ENCODE data around the gene LPAR1.

LPAR1 gene

GRCh38 chr9:111036946-111037345, 1.3 kb downstream of the LPAR1 start:
- DNase-seq, result no peak

DNA sequence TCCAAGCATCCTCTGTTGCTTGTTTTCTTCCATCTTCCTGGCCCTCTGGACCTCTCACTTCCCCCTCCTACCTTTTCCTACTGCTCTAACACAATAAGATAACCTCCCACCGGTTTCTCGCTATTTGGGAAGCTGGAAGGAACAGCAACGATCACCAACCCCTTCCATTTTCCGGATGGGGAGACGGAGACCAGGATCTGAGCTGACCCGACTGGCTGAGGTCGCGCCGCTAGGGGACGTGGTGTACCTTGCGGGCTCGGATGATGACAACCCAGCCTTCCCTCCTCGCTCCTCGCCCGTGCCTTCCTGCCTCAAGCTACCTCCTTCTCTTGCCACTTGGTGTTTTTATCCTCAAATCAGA, 1.9 kb downstream of the LPAR1 start:
- peak in 1 of 2 experiments; percentile 15 for DNase-seq

GRCh38 chr9:111035543-111036428, 2.5 kb downstream of the LPAR1 start:
- no peak for DNase-seq

GRCh38 chr9:111034898-111035539, 3.3 kb downstream of the LPAR1 start:
- no peak for DNase-seq

DNA sequence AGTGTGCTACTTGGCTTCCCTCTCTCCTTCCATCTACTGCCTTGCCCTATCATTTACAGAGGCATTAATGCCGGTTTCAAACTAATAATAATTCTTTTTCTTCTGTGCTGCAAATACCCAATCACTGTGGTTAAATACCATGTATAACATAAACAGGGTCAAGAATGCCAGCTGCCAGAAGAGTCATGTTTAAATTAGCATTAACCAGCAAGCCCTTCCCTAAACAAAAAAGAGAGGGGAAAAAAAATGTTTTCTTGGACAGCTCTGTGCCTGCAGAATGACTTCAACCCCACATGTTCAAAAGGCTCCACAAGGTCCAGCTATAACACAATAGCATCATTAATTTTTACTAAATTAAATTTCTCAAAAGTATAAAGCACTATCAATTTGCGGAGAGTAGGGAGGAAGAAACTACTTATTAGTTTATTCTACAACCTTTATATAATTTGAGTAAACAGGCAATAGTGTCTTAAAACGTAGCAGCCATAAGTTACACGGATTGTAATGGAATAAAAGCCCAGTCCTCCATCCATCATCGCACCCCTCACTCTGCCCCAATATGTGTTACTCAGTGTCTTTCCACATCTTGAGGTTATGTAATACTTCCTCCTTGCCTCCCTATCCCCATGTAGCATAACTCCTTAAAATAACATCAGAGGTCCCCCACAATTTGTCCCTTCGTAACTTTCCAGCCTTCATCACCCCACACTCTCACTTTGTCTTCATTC, 3.9 kb downstream of the LPAR1 start:
- no peak for DNase-seq

GRCh38 chr9:111030492-111030891, 7.8 kb downstream of the LPAR1 start:
- no peak for DNase-seq

DNA sequence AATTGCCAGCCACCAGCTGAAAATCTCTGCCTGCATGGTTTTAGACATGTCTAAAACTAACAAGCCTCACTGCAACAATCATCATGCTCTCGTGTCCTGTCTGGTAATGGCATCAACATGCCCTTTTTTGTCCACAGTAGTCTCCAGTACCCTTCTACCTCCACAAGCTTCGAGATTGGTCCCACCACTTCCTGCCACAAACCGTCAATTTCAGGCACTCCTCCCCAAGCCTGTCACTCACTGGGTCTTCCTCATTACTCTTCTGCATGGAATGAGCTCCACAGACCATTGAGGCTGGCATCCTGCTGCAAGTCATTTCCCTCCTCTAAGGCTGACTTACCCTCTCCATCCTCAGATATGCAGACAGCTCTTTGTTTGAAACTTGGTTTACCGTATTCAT, 9.0 kb downstream of the LPAR1 start:
- DNase-seq, result no peak

- no peak for DNase-seq
Measured at GRCh38 chr9:111027798-111028197, 10.5 kb downstream of the LPAR1 start.

GRCh38 chr9:111023128-111023527, 15.1 kb downstream of the LPAR1 start:
- no peak for DNase-seq

DNA sequence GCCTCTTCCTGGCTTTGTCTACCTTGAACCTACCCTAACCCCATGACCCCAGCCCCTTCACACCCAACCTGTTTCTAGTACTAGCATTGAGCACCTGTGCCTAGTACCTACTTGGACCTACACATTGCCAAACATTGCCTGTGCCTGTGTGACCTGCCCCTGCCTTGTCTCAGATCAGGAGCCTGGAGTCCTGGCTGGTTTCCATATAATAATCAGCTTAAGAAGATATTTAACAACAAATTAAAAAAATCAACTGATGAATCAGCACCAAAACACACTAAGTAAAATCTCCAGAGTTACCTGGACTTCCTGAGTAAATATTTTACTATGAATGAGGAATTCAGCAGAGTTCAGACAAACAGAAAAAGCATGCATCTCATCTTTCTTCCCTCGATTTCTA, 17.7 kb downstream of the LPAR1 start:
- no peak for DNase-seq

GRCh38 chr9:111016426-111017045, 21.7 kb downstream of the LPAR1 start:
- peak in 1 of 2 experiments; percentile 59 for DNase-seq

DNA sequence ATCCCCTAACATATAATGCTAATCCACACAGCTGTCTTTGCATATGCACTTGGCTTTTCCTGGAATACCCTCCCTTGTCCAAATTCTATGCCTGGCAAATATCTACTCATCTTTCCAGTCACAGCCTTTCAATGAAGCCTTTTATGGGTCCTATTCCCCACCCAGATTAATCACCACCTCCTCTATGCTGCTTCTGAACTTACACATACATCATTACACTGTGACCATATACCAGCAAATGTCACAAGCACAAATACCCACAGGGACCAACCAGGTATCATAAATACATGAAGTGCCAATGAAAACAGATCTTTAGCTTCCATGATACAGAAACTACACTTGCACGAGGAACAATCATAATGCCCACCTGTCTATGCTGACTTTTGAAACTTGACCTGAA, 22.3 kb downstream of the LPAR1 start:
- peak; percentile 90 to 92 for DNase-seq

DNA sequence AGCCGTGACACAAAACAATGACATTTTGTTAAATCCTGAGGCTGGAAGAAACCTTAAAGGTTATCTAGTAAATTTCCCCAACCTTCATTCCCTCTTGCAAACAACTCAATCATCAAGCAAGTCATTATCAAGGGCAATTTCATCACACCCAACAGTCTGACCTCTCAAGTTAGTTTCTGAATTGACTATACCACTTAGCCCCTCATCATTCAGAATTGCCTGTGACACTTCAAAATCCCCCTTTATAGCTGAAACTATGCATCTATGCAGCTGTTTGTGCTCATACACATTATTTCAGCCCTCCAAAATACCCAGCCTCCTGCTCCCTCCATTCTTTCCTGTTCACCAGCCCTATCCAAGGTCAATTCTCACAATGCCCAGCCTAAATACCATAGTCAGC, 24.6 kb downstream of the LPAR1 start:
- no peak for DNase-seq

- no peak for DNase-seq
Measured at GRCh38 chr9:111013250-111013649, 25.0 kb downstream of the LPAR1 start.

GRCh38 chr9:111008158-111009075, 29.9 kb downstream of the LPAR1 start:
- no peak for DNase-seq

DNA sequence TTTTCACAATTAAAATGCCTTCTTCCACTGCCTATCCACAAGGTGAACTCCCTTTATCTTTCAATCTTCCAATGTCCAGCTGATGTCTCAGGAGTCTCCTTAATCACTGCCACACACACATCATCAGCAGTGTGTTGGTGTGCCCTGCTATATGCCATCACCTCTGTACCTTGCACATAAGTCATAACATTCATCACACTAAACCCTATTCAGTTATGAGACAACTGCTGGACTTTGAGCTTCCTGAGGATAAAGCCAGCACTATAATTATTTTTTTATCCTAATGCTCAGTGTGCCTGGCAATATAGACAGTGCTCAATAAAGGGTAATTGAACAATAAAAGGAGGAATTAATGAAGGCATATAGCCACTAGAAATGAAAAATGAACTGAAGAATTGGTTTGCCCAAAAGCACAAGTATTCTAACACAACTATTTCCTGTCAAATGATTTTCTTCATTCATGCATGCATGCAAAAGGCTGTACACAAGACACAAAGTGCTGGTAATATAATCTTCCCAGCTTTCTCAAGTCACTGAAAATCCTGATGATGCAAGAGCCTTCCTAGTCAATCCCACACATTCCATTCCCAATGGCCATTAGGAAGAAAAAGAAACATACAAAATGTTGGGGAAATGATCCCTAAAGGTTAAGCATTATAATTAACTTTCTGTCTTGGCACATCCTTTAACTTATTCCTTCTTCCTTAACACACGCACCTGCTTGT, 32.4 kb downstream of the LPAR1 start:
- no peak for DNase-seq

GRCh38 chr9:111004936-111005335, 33.3 kb downstream of the LPAR1 start:
- no peak for DNase-seq

DNA sequence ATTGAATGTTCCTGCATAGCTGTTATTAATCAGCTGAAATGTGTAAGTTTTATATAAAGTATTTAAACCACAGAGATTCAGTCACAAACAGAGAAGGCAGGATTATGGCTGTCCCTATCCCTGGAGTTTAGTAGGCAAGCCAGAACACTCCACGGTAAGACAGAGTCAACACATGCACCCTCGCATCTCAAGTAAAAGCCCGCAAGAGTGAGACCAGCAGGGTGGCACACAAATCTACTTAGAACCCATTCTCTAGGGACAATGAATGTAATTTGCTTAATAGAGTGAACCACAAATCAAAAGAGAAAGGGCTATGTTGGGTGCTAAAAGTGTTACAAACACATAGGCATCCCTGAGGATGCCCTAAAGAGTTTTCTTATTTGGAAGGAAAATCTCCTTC, 35.1 kb downstream of the LPAR1 start:
- no peak for DNase-seq

DNA sequence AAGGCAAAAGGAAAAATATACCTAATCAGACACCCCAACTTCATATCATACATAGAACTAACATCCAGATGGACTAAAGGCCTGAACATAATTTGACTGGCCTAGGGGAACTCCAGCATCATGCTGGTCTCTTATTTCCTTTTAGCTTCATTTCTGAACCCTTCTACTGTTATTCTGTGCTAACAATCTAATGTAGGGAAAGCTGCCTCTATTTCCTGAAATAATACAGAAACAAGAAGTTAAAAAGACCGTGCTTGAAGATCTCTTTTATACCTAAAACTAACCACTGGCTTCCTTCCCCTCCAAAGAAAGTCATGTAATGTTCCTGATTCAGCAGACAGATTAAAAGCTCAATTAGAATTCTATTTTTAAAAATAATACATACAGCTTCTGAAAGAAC, 36.7 kb downstream of the LPAR1 start:
- no peak for DNase-seq

DNA sequence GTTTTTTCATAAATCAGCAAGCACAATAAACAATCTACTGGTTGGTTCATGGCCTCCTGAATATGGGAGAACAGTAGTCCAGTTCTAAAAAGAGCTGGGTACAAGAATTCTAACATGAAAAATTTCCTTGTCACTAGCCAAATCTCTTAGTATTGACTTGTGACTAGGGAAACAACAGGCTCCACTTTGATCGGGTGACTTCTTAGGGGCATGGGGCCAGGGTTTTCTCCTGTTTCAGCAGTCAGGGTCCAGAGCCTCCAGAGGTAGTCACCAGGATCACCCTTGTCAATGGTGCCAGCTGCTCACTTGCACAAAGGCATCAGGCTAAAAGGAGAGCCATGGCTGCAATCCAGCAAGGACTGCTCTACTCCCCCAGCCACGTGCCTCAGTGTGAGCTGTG, 38.1 kb downstream of the LPAR1 start:
- no peak for DNase-seq

GRCh38 chr9:110999379-110999778, 38.9 kb downstream of the LPAR1 start:
- no peak for DNase-seq

DNA sequence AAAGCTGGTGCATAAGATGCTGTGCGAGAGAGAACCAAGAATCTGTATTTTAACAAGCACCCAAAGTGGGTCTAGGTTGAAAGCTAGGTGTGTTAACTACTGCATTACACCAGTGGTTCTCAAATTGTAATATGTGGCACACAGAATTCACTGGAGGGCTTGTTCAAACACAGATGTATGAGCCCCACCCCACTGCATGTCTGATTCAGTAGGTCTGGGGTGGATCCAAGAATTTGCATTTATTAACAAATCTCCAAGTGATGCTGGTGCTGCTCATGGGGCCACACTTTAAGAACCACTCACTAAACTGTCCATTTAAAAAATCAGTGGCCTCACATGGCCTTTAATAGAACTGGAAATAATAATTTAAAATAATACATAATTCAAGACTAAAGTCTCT, 40.4 kb downstream of the LPAR1 start:
- DNase-seq, result no peak
